ENCODE results near the gene SMAP1.

SMAP1 gene

DNA sequence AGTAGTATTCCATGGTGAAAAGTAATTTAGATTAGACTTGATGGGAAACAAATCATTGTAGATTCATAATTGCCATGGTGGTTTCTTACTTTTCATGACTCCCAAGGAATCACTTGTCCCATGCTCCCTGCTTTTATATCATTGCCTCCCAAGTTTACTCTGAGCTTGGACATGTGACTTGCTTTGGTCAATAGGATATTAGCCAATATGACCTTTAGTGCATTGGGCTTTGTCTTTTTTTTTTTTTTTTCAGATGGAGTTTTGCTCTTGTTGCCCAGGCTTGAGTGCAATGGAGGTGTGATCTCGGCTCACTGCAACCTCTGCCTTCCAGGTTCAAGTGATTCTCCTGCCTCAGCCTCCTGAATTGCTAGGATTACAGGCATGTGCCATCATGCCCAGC, 15.5 kb upstream of the SMAP1 start:
- H3K9me3 ChIP-seq (ENCODE audit: control insufficient read depth in 2 of 2, low read length in 2 of 2), result no peaks in the 10 kb centered on the region
- no peak overlapping the region for H3K9ac ChIP-seq (ENCODE audit: low read length in 2 of 2)
- H3K4me1 ChIP-seq (ENCODE audit: control insufficient read depth, insufficient read depth, low read length), result no peaks in the 10 kb centered on the region
- H3K4me3 ChIP-seq (ENCODE audit: low read length in 2 of 2), result no peak overlapping the region
- no peaks in the 10 kb centered on the region for H3K27me3 ChIP-seq (ENCODE audit: control insufficient read depth in 1 of 2, insufficient read depth in 2 of 2, low read length in 2 of 2)
- no peaks in the 10 kb centered on the region for H3K36me3 ChIP-seq (ENCODE audit: control insufficient read depth in 2 of 2, insufficient read depth in 2 of 2, low read length in 2 of 2)
- no peak overlapping the region for H3K27ac ChIP-seq (ENCODE audit: low read length)

DNA sequence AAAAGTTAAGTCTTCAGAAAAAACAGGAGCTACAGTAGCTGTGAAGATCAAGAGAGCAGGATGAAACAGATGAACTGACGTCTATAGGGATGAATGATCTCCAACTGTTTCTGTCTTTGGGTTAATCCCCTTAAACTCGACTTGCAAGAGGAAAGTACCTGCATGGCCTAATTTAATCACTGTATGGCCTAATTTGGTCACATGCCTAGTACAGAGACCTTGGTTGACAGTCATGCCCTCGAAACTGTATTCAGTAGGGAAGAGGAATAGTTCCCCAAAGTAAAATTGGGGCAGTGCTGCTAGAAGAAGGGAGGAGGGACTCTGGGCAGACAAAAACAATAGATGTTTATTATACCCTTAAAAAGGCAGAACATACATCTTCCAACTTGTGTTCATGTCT, 10.0 kb upstream of the SMAP1 start:
- no peaks in the 10 kb centered on the region for H3K9me3 ChIP-seq (ENCODE audit: control insufficient read depth in 2 of 2, low read length in 2 of 2)
- no peaks in the 10 kb centered on the region for H3K27me3 ChIP-seq (ENCODE audit: control insufficient read depth in 1 of 2, insufficient read depth in 2 of 2, low read length in 2 of 2)
- no peaks in the 10 kb centered on the region for H3K36me3 ChIP-seq (ENCODE audit: control insufficient read depth in 2 of 2, insufficient read depth in 2 of 2, low read length in 2 of 2)
- no peak overlapping the region for H3K27ac ChIP-seq (ENCODE audit: low read length)
- no peak overlapping the region for H3K9ac ChIP-seq (ENCODE audit: low read length in 2 of 2)
- no peaks in the 10 kb centered on the region for H3K4me1 ChIP-seq (ENCODE audit: control insufficient read depth, insufficient read depth, low read length)
- H3K4me3 ChIP-seq (ENCODE audit: low read length in 2 of 2), result no peak overlapping the region

DNA sequence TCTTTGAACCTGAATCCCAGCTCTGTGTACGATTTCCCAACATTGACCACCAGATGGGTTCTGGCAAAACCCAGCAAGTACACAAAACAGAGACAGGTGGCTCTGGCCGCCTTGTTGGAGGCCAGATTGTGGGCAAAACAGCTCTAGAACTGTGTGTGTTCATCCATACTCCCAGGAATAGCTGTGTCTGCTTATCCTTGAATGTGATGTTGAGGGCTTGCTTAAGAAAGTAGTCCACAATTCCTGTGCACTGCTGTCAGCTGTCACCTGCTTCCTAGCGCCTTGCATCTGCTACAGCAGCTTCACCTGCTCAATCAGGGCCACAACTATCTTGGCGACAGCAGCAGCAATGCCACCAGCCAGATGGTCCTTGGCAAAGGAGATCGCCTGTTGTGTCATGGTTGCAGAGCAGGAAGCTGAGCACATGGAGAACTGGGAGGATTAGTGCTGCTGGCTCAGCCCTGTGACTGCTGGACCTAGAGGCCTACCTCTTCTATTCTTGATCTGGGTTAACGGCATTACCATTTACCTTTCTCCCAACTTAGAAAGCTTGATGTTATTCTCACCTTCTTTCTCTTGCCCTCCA, 3.7 kb upstream of the SMAP1 start:
- Histone ChIP-seq H3K36me3 (ENCODE audit: control insufficient read depth in 2 of 2, insufficient read depth in 2 of 2, low read length in 2 of 2) (no peaks in the 10 kb centered on the region), H3K9ac (ENCODE audit: low read length in 2 of 2) (no peak overlapping the region), H3K4me1 (ENCODE audit: control insufficient read depth, insufficient read depth, low read length) (no peaks in the 10 kb centered on the region), H3K27me3 (ENCODE audit: control insufficient read depth in 1 of 2, insufficient read depth in 2 of 2, low read length in 2 of 2) (no peaks in the 10 kb centered on the region), H3K27ac (ENCODE audit: low read length) (no peak overlapping the region), H3K9me3 (ENCODE audit: control insufficient read depth in 2 of 2, low read length in 2 of 2) (no peaks in the 10 kb centered on the region), H3K4me3 (ENCODE audit: low read length in 2 of 2) (no peak overlapping the region)

DNA sequence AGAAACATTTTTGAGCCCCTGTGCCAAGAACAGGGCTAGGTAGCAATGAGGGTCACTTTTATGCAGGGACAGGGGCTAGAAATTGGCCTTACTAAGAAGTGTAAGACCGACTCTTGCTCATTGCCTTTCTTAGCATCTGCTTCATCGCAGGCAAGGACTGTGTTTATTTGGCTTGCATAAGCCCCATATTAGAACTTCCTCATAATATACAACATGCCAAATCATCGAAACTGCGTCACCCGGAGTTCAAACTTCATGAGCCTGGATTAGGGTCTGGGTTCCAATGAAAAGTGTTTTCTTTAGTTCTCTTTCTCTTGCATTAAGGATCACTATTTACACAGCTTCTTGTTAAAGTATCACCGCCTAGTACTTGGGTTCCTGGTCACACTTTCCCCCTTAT, 977 bp upstream of the SMAP1 start:
- H3K4me1 ChIP-seq (ENCODE audit: control insufficient read depth, insufficient read depth, low read length), result no peaks in the 10 kb centered on the region
- no peaks in the 10 kb centered on the region for H3K36me3 ChIP-seq (ENCODE audit: control insufficient read depth in 2 of 2, insufficient read depth in 2 of 2, low read length in 2 of 2)
- H3K9me3 ChIP-seq (ENCODE audit: control insufficient read depth in 2 of 2, low read length in 2 of 2), result no peaks in the 10 kb centered on the region
- H3K27me3 ChIP-seq (ENCODE audit: control insufficient read depth in 1 of 2, insufficient read depth in 2 of 2, low read length in 2 of 2), result no peaks in the 10 kb centered on the region
- no peak overlapping the region for H3K27ac ChIP-seq (ENCODE audit: low read length)
- H3K4me3 ChIP-seq (ENCODE audit: low read length in 2 of 2), result peak overlapping the region in 1 of 2 donors; percentile 84
- H3K9ac ChIP-seq (ENCODE audit: low read length in 2 of 2), result peak overlapping the region in 1 of 2 donors; percentile 74

DNA sequence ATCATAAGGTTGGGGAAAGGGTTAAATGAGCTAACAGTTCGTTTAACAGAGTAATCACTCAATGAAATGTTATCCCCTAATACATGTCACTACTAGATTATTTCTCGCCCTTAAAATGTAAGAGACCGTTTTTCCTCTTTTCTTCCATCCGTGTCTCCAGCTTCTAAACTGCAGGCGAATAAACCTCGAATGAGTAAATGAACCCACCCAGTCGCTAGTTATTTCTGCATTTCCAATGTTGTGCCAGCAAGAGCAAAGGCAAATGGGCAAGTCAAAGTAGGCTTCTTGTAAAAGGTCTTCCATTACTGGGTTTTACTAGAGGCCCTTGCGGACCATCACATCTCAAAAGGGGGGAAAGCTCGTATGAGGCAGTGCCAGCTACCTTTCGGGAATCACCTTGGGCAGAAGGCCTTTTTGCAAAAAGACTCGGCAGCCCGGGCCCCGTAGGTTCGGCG, 400 bp upstream of the SMAP1 start:
- H3K36me3 ChIP-seq (ENCODE audit: control insufficient read depth in 2 of 2, insufficient read depth in 2 of 2, low read length in 2 of 2), result no peaks in the 10 kb centered on the region
- peak overlapping the region; percentile 84 to 91 for H3K4me3 ChIP-seq (ENCODE audit: low read length in 2 of 2)
- H3K9ac ChIP-seq (ENCODE audit: low read length in 2 of 2), result peak overlapping the region; percentile 74 to 88
- H3K27ac ChIP-seq (ENCODE audit: low read length), result peak overlapping the region; percentile 65
- H3K9me3 ChIP-seq (ENCODE audit: control insufficient read depth in 2 of 2, low read length in 2 of 2), result no peaks in the 10 kb centered on the region
- no peaks in the 10 kb centered on the region for H3K27me3 ChIP-seq (ENCODE audit: control insufficient read depth in 1 of 2, insufficient read depth in 2 of 2, low read length in 2 of 2)
- no peaks in the 10 kb centered on the region for H3K4me1 ChIP-seq (ENCODE audit: control insufficient read depth, insufficient read depth, low read length)

DNA sequence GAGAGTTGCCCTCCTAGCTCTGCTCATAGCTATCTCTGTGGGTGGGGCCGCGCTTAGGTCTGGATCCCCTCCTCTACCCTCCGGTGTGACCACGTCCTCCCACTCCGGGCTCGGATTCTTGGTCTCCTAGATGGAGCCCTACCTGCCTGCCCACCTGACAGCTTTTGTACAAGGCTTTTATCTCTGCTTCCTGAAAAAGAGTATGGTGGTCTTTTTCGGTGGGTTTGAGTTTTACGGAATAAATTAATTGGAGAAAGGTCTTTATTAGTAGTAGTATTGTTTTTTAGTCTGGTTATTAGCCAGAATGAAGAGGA, 773 bp downstream of the SMAP1 start:
- no peaks in the 10 kb centered on the region for H3K36me3 ChIP-seq (ENCODE audit: control insufficient read depth in 2 of 2, insufficient read depth in 2 of 2, low read length in 2 of 2)
- H3K9me3 ChIP-seq (ENCODE audit: control insufficient read depth in 2 of 2, low read length in 2 of 2), result no peaks in the 10 kb centered on the region
- no peaks in the 10 kb centered on the region for H3K4me1 ChIP-seq (ENCODE audit: control insufficient read depth, insufficient read depth, low read length)
- no peaks in the 10 kb centered on the region for H3K27me3 ChIP-seq (ENCODE audit: control insufficient read depth in 1 of 2, insufficient read depth in 2 of 2, low read length in 2 of 2)
- peak overlapping the region; percentile 65 for H3K27ac ChIP-seq (ENCODE audit: low read length)
- peak overlapping the region; percentile 85 to 87 for H3K9ac ChIP-seq (ENCODE audit: low read length in 2 of 2)
- H3K4me3 ChIP-seq (ENCODE audit: low read length in 2 of 2), result peak overlapping the region; percentile 91 to 92

DNA sequence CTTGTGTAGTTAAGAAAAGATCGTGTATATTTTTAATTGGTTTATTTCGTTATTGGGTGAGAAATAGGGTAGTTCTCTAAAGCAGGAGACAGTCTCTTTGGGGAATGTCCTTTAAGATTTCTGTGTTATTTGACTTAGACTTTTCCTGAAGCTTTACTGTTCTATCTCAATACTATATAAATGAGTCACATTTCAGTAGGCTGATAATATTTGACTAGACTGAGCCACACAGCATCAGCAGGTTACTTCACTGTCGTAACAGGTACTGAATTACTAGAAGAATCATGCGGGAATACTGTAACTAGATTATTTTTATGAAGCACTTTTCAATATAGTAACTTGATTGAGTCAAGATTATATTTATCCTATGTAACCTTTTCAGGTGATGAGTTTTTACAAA, 1.4 kb downstream of the SMAP1 start:
- H3K27ac ChIP-seq (ENCODE audit: low read length), result no peak overlapping the region
- H3K9me3 ChIP-seq (ENCODE audit: control insufficient read depth in 2 of 2, low read length in 2 of 2), result no peaks in the 10 kb centered on the region
- peak overlapping the region; percentile 34 to 91 for H3K4me3 ChIP-seq (ENCODE audit: low read length in 2 of 2)
- peak overlapping the region in 1 of 2 donors; percentile 87 for H3K9ac ChIP-seq (ENCODE audit: low read length in 2 of 2)
- H3K4me1 ChIP-seq (ENCODE audit: control insufficient read depth, insufficient read depth, low read length), result no peaks in the 10 kb centered on the region
- no peaks in the 10 kb centered on the region for H3K36me3 ChIP-seq (ENCODE audit: control insufficient read depth in 2 of 2, insufficient read depth in 2 of 2, low read length in 2 of 2)
- no peaks in the 10 kb centered on the region for H3K27me3 ChIP-seq (ENCODE audit: control insufficient read depth in 1 of 2, insufficient read depth in 2 of 2, low read length in 2 of 2)

DNA sequence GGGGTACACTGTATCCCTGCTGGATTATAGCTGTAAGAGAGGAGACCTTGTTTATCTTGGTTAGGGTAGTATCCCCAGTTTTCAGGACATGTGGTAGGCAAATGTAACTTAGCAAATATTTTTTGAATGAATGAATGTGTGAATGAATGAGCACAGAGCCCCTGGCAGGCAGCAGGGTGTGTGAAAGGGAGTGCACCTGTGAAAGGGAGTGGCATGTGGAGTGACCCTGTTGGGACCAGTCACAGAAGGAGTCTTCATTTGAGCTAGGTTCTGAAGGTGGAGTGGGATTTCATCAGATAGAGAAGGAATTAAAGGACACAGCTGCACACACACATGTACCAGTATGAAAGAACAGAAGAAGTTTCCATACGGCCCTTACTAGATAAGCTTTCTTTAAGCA, 4.9 kb downstream of the SMAP1 start:
- Histone ChIP-seq H3K27ac (ENCODE audit: low read length) (no peak overlapping the region), H3K9me3 (ENCODE audit: control insufficient read depth in 2 of 2, low read length in 2 of 2) (no peaks in the 10 kb centered on the region), H3K27me3 (ENCODE audit: control insufficient read depth in 1 of 2, insufficient read depth in 2 of 2, low read length in 2 of 2) (no peaks in the 10 kb centered on the region), H3K9ac (ENCODE audit: low read length in 2 of 2) (no peak overlapping the region), H3K4me3 (ENCODE audit: low read length in 2 of 2) (no peak overlapping the region), H3K36me3 (ENCODE audit: control insufficient read depth in 2 of 2, insufficient read depth in 2 of 2, low read length in 2 of 2) (no peaks in the 10 kb centered on the region), H3K4me1 (ENCODE audit: control insufficient read depth, insufficient read depth, low read length) (no peaks in the 10 kb centered on the region)

DNA sequence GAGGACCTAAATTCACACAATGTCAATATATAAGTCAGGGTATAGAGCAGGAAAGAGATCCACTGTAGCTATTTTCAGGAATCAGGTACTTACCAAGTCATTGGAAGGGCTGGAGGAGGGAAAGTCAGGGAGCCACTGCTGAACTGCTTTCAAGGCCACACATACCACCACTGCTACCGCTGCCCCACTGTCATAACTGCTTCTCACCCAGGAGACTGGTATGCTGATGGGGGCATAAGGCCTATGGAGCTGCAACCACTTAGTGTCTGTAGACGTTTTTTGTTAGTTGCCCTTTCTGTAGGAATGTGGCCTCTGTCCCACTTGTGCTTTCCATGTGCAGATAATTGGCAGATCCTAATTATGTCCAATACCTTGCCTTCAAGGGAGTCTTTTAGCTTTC, 5.4 kb downstream of the SMAP1 start:
- H3K4me1 ChIP-seq (ENCODE audit: control insufficient read depth, insufficient read depth, low read length), result no peaks in the 10 kb centered on the region
- no peaks in the 10 kb centered on the region for H3K9me3 ChIP-seq (ENCODE audit: control insufficient read depth in 2 of 2, low read length in 2 of 2)

DNA sequence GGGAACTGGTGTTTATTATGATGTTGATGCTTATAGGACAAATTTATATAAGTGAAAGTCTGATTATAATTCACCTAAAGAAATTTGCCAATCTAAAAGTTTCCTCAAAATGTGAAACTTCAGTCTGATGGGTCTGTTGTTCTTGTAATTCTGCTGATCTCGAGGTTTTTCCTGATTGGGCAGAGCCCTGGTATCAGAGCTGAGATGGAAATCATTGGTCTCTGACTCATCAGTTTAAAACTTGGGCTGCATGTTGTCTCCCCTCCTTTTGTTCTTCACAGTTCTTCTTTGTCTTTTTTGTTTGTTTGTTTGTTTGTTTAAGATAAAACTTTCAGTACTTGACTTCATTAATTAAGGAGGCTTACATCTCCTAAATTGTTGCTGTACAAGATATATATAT, 5.9 kb downstream of the SMAP1 start:
- Histone ChIP-seq H3K36me3 (ENCODE audit: control insufficient read depth in 2 of 2, insufficient read depth in 2 of 2, low read length in 2 of 2) (no peaks in the 10 kb centered on the region), H3K9ac (ENCODE audit: low read length in 2 of 2) (no peak overlapping the region), H3K4me3 (ENCODE audit: low read length in 2 of 2) (no peak overlapping the region), H3K27me3 (ENCODE audit: control insufficient read depth in 1 of 2, insufficient read depth in 2 of 2, low read length in 2 of 2) (no peaks in the 10 kb centered on the region), H3K9me3 (ENCODE audit: control insufficient read depth in 2 of 2, low read length in 2 of 2) (no peaks in the 10 kb centered on the region), H3K27ac (ENCODE audit: low read length) (no peak overlapping the region), H3K4me1 (ENCODE audit: control insufficient read depth, insufficient read depth, low read length) (no peaks in the 10 kb centered on the region)

More for the DNA sequence above, 5.4 kb downstream of the SMAP1 start:
- no peak overlapping the region for H3K9ac ChIP-seq (ENCODE audit: low read length in 2 of 2)
- H3K27me3 ChIP-seq (ENCODE audit: control insufficient read depth in 1 of 2, insufficient read depth in 2 of 2, low read length in 2 of 2), result no peaks in the 10 kb centered on the region
- no peak overlapping the region for H3K4me3 ChIP-seq (ENCODE audit: low read length in 2 of 2)
- no peaks in the 10 kb centered on the region for H3K36me3 ChIP-seq (ENCODE audit: control insufficient read depth in 2 of 2, insufficient read depth in 2 of 2, low read length in 2 of 2)
- no peak overlapping the region for H3K27ac ChIP-seq (ENCODE audit: low read length)

DNA sequence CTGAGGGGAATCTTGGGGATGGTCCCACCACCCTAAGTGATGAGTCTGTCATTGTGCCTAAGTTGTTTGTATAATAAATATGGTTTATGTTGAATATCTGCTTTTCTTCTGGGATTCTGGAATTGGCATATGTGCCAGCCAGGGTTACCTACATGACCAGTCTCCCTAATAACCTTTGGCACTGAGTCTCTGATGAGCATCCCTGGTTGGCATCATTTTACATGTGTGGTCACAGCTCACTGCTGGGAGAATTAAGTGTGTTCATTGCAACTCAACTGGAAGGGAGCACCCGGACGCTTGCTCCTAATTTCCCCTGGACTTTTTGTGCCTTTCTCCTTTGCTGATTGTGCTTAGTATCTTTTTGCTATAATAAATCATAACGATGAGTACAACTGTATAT, 8.1 kb downstream of the SMAP1 start:
- no peak overlapping the region for H3K27ac ChIP-seq (ENCODE audit: low read length)
- H3K4me1 ChIP-seq (ENCODE audit: control insufficient read depth, insufficient read depth, low read length), result no peaks in the 10 kb centered on the region
- H3K36me3 ChIP-seq (ENCODE audit: control insufficient read depth in 2 of 2, insufficient read depth in 2 of 2, low read length in 2 of 2), result no peaks in the 10 kb centered on the region
- H3K9ac ChIP-seq (ENCODE audit: low read length in 2 of 2), result no peak overlapping the region
- no peaks in the 10 kb centered on the region for H3K9me3 ChIP-seq (ENCODE audit: control insufficient read depth in 2 of 2, low read length in 2 of 2)
- no peak overlapping the region for H3K4me3 ChIP-seq (ENCODE audit: low read length in 2 of 2)
- H3K27me3 ChIP-seq (ENCODE audit: control insufficient read depth in 1 of 2, insufficient read depth in 2 of 2, low read length in 2 of 2), result no peaks in the 10 kb centered on the region

Data from stomach smooth muscle (tissue), 2 donors.